ENCODE data around the gene F11R.
"Not testable (repeated sequence)": the region's sequence is repeated elsewhere in the genome, so short reads cannot be mapped to it uniquely, and the experiment has no call there.

F11R gene

DNA sequence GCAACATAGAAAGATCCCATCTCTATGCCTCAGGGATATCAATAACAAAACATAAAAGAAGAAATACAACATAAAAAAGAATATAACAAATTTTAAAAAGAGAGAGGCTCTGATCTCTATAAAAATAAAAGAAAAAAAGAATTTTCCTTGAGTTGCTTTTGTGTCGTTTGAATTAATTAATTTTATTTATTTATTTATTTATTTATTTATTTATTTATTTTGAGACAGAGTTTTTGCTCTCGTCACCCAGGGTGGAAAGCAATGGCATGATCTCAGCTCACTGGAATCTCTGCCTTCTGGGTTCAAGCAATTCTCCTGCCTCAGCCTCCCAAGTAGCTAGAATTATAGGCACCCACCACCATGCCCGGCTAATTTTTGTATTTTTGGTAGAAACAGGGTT lies 8.5 kb downstream of the F11R start:
- DNase-seq (ENCODE audit: low read depth): no peak

DNA sequence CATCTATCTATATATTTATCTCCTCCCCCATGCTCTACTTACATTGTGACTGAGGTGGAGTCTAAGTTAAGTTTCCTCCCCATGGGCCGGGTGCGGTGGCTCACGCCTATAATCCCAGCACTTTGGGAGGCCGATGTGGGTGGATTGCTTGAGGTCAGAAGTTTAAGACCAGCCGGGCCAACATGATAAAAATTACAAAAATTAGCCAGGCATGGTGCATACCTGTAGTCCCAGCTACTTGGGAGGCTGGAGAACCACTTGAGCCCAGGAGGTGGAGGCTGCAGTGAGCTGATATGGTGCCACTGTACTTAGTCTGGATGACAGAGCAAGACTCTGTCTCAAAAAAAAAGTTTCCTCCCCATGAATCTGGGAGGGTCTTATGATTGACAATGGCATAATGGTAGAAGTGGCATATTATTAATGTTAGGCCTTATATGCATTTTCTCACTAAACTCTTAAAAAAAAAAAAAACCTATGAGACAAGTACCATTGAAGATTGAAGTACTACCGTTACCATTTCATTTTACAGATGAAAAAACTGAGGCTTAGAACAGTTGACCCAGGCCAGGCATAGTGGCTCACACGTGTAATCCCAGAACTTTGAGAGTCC lies 11.2 kb downstream of the F11R start:
- no peak for DNase-seq (ENCODE audit: low read depth)

DNA sequence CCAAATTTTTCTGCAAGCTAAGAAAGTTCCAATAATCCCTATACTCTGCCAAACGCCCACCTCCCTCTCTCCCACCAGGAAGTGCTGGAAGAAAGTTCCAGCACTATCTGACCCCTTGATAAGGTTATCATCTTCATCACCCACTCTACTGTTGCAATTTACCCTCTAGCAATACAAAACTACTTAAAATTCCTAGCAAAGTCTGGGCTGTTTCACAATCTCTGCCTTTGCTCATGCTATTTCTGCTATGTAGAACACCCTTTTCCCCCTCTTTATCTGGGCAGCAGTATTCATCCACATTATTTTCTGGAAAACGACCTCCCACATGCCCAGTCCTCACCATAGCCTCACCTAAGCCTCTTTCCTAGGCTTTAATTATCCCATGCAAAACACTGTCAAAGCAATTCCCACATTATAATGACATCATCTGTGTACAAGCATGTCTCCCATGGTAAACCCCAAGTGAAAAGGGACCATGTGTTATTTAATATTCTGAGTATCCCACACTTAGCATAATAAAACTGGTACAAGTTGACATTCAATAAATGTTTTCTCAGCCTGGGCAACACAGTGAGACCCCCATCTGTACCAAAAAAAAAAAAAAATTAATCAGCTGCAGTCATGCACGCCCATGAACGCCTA lies 12.0 kb downstream of the F11R start:
- DNase-seq (ENCODE audit: low read depth): peak; percentile 97

DNA sequence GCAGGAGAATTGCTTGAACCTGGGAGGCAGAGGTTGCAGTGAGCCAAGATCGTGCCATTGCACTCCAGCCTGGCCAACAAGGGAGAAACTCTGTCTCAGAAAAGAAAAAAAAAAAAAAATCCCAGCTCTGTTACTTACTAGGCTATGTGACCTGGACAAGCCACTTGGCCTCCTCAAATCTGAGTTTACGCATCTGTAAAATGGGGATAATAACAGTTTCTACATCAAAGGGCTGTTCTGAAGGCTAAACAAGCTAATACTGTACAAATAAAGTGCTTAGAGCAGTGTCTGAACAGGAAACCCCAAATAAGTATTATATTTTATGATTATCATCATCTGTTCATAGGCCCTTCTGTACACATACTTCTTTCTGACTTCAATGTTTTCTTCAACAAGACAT lies 13.6 kb downstream of the F11R start:
- no peak for DNase-seq (ENCODE audit: low read depth)

DNA sequence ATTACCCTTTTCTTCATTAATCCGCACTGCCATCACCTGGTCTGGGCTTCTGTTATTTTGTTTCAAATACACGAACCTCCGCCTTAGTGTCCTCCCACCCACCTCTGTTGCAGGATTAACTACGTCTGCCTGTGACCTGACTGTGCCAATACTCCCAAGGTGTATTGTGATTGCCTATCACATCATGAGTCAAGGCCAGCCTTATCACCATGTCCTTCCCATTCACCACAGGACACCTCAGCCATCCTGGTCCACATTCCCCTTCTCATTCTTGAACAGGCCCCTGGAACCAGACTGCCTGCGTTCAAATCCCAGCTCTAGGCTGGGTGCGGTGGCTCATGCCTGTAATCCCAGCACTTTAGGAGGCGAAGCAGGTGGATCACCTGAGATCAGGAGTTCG lies 14.4 kb downstream of the F11R start:
- no peak for DNase-seq (ENCODE audit: low read depth)

DNA sequence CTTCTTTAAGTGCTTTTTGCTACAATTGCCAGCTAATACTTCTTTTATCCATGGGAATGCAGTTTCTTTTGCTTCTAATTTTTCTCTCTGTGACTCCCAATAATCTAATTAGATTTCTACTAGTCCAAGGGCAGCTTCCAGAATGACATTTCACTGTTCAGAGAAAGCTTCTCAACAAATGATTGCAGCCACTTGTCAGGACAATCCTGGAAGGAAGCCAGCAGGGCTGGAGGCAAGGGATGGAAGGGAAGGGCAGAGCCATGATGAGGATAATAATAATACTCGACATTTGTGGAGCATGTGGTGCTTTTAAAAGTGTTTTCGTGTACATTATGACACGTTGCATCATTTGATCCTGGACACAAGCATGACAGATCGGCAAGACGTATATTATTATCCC lies 19.4 kb downstream of the F11R start:
- no peak for DNase-seq (ENCODE audit: low read depth)

DNA sequence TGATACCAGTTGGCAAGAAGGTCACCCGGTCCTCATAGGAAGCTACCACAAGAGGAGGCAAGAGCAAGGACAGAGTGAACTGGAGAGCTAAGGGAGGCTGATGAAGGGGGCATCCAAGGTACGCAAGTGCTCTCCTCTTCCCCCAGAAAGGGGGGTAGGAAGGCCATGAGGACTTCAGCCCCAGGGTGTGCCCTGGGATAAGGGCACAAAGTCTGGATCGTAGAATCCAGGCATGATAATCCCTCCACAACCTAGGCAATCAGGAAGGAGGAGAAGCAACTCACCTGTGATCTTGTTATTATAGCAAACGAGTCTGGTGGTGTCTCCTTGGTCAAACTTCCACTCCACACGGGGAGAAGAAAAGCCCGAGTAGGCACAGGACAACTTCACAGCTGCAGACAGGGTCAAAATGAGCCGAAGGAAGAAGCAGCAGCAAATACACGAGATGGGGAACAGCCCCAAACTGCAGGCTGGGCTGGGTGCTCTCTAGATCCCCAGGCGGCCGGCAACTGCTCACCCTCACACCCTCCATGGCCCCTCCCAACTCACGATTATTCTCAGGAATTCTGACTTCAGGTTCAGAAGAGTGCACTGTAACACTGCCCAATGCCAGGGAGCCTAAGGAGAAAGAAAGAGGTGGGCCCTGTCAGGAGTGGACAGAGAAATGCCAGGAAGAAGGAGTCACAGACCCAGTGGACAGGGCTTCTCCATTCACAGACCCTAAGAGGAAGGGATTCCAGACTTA lies 20.0 kb downstream of the F11R start:
- DNase-seq (ENCODE audit: low read depth): no peak

DNA sequence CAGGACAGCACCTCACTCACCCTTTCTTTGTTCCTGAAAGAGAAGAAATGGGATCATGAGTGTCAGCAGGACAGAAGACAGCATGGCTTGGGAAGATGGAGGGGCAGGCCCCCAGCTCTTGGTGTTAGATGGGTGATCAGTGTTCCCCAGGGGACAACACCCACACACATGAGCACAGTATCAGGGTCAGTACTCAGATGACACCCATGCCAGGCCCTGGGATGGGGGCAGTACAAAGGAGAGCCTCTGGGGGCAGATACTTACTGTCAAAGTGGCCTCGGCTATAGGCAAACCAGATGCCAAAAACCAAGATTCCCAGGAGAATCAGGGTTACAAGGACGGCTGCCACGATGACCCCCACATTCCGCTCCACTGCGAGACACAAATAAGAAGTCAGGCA lies 21.6 kb downstream of the F11R start:
- DNase-seq (ENCODE audit: low read depth): no peak

DNA sequence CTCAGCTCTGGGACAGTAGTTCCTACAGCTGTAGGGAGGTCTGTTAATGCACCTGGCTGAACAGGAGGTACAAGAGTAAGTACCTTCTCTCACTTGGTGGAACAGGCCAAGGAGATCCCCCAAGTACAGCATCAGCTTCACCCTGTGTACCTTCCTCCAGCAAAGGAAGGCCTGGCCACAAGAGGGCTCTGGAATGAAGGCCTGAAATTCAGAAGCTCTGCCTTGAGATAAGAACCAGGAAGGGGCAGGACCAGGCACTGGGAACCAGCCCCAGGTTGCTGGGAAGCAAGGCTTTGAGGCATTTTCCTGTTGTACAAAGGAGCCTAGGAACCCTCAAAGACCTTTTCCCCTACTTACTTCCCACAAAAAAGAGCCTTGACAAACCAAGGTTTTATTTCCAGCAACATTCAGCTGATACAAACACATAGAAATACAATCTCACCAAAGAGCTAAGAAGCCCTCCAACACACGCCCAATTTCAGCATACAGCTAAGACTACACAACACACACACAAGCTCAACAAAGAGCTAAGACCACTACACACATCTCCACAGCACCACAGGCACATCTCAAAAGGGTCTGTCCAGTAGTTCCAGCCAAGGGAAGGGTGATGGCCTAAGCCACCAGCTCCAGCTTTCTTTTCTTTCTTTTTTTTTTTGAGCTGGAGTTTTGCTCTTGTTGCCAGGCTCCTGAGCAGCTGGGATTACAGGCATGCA lies 23.5 kb downstream of the F11R start:
- DNase-seq (ENCODE audit: low read depth): peak; percentile 87

DNA sequence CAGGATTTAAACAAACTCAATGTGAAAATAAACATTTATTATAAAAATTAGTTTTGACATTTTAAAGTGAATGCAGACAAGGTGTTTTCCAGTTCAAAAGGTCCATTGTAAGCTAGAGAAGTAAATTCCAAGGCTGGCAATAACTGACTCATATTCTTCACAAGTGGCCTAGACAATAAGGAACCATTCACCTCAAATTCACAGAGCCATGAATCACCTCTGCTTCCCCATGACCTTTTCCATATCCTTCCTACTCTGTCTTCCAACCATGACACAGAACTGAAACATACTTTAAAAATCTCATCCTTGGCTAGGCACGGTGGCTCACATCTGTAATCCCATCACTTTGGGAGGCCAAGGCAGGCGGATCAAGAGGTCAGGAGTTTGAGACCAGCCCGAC lies 24.8 kb downstream of the F11R start:
- peak; percentile 87 for DNase-seq (ENCODE audit: low read depth)

DNA sequence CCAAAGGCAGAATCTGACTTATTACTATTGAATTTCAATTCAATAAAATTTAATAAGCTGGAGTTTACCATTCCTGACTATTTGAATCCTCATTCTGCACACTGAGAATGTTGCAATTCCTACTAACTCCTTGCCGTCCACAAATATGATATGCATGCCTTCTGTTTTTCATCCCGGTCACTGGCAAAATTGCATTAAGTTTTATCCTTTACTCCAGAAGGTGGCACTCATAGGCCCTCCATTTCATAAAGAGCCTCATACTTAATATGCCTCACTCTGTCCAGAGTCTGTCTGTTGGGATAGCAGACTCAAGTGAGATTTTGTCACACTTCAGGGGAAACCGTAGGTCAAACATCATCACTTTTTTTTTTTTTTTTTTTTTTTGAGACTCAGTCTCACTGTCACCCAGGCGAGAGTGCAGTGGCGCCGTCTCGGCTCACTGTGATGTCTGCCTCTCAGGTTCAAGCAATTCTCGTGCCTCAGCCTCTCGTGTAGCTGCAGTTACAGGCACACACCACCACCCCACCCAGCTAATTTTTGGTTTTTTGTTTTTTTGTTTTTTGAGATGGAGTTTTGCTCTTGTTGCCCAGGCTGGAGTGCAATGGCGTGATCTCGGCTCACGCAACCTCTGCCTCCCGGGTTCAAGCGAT lies 27.3 kb downstream of the F11R start:
- DNase-seq (ENCODE audit: low read depth): peak; percentile 95

DNA sequence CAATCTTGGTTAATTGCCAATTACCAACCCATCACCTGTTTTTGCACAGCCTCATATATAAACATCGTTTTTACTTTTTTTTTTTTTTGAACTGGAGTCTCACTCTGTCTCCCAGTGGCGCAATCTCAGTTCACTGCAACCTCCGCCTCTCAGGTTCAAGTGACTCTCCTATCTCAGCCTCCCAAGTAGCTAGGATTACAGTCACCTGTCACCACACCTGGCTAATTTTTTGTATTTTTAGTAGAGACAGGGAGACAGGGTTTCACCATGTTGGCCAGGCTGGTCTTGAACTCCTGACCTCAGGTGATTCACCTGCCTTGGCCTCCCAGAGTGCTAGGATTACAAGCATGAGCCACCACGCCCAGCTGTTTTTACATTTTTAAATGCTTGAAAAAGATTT lies 28.9 kb downstream of the F11R start:
- not testable (repeated sequence) for DNase-seq (ENCODE audit: low read depth)

DNA sequence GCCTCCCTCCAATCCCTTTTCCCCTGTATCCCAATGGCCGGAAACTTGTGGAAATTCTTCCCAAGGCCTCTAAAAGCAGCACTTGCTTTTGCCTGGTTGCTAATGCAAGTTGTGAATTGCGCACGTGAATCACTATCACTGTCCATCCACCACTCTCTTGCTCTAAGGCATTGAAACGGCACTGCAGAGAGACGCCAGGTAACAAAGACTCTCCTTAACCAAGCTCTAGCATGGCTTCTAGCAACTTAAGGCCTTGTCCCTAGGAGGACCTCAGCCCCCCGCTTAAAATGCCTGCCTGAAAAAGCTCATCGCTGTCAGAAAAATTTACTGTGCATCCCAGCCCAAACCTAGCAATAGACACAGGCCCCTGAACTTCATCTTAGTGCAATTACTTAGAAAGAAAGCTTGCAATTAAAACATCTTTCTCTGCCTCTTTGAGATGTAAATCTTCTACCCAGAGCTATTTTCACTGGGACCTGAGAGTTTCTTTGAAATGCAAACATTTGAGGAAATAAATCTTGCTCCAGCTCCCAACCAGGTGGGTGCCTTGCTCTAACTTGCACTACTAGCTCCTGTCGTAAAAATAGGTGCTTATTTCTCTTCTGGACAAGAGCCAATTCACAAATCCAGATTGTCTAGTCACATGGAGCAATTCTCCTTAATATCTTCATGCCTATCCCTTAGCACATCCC lies 33.4 kb downstream of the F11R start:
- no peak for DNase-seq (ENCODE audit: low read depth)

DNA sequence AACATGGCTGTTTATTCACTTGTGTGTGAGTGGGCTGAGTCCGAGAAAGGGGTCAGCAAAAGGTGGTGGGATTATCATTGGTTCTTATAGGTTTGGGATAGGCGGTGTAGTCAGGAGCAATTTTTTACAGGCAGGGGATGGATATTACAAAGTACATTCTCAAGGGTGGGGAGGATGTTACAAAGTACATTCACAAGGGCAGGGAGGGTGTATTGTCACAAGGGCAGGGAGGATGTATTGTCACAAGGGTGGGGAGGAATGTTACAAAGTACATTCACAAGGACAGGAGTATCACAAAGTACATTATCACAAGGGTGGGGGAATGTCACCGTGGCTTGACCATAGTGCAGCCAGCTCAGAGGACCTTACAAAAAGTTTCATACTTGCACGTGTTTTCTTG lies 35.2 kb downstream of the F11R start:
- DNase-seq (ENCODE audit: low read depth): no peak

DNA sequence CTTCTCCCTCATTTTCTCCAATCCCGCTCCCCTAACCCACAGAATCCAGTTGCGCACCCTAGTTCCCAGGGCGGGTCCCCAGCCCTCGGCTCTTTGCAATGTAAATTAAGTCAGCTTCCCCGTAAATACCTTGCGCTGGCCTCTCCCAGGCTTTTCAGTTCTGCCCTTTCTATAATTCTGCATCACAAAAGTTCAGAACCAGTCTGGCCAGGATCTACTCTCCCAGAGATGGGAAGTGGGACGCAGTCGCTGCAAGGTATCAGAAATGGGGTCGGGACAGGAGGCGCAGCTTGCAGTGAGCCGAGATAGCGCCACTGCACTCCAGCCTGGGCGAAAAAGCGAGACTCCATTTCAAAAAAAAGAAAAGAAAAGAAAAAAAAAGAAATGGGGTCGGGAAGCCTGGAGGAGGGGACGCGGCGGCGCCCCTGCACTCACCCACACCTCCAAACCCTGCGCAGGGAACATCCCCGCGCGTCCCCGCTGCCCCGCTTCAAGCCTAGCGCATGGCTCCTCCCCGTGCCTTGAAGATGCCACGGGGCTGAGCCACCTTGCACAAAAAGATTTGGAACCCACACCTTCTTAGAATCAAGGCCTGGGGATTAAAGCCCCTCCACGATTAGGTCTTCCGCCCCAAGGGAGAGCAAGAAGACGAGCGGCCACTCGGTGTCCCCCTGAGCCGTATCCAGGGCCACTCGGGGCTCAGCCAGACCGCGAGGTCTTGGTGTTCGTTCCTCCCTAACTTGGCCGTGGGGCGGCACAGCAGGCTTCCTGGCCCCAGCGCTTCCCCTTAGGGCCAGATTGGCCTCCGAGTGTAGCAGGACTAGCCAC lies 39.2 kb downstream of the F11R start:
- no peak for DNase-seq (ENCODE audit: low read depth)

DNA sequence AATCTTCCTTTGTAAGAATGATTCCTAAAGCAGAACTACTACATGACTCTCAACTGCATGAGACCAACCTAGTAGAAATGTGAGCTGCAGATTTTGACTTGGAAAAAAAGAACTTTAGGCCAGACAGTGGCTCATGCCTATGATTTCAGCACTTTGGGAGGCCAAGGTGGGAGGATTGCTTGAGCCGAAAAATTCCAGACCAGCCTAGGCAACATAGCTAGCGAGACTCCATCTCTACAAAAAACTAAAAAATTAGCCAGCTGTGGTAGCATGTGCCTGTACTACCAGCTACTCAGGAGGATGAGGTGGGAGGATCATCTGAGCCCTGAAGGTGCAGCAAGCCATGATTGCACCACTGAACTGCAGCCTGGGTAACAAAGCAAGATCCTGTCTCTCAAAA lies 41.7 kb downstream of the F11R start:
- DNase-seq (ENCODE audit: low read depth): no peak

DNA sequence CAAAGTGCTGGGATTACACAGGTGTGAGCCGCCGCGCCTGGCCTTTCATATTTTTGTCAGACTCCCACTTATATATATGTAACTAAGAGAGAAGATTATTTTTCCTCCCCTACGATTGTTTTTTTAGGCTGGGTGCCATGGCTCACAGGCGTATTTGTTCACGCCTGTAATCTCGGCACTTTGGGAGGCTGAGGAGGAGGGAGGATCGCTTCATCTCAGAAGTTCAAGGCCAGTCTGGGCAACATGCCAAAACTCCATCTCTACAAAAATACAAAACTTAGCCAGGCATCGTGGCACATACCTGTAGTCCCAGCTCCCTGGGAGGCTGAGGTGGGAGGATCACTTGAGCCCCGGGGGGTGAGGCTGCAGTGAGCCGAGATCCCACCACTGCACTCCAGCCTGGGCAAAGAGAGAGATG lies 42.4 kb downstream of the F11R start:
- no peak for DNase-seq (ENCODE audit: low read depth)

DNA sequence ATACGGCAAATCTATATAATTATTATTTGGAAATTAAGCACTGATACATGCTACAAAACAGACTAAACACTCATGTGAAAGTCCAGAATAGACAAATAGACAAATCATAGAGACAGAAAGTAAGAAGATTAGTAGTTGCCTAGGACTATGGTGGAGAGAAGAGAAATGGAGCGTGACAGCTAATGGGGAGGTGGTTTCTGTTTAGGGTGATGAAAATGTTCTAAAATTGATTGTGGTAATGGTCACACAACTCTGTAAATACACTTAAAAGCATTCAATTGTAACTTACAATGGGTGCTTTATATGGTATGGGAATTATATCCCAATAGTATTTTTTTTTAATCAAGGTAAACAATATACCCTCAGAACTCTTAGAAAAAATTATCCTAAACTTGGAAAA lies 45.9 kb downstream of the F11R start:
- no peak for DNase-seq (ENCODE audit: low read depth)

DNA sequence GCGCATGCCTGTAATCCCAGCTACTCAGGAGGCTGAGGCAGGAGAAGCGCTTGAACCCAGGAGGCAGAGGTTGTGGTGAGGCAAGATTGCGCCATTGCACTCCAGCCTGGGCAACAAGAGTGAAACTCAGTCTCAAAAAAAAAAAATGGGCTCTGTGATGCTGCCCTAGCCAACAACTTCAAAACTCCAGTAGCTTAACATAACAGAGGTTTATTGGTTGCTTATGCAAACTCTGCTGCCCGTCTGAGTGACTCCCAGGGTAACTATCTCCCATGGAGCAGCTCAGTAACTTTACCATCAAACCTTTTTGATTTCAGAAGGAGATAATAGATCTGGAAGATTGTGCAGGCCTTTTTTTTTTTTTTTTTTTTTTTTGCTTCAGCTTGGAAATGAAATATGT lies 47.5 kb downstream of the F11R start:
- DNase-seq (ENCODE audit: low read depth): no peak

DNA sequence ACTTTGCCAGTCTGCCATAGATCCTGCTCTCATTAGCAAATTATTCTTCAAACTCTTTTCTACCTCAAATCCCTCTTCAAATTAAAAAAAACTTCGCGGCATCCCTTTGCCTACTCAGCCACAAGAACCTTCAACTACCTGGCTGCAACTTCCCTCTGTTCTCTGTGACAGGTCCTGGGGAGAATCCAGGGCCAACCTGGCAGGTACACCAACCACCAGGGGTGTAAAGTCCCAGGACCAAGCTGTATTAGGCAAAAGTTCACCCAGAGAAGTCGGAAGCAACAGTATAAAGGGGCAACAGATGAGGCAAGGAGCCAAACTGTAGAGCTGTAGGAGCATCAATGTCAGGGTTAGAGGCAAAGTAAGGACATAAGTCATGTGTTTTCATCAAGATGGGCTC lies 48.0 kb downstream of the F11R start:
- no peak for DNase-seq (ENCODE audit: low read depth)

DNA sequence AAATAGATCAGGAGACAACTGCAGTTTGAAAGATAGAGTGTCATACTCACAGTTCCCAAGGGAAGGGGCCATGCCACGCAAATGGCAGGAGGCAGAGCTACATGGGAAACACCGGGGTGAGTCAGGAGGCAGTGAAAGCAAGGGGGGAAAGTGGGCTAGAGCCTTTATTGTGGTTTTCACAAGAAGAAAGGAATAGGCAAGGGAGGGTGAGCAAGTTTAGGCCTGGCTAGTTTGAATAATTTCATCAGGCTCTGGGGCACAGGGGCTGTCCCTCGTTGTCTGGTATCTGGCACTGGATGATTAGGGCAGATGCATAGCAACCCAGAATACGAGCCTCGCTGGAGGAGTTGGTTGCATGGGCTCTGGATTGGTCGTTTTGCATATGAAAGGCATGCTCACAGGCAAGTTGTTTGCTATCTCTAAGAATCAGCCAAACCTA lies 49.3 kb downstream of the F11R start:
- DNase-seq (ENCODE audit: low read depth): no peak

Measured in amniotic epithelial cell (primary cell).